HCT116 (cell line): ENCODE measurements around the gene ETS1. TPM values are rescaled to one million over a fixed set of nuclear protein-coding genes. Genes with fewer than 3 reads are reported as not detected.

Experiments
- ATAC-seq: fragments of 200-7000 bp; cut with Tn5 transposase; 2 replicates; pipeline ENCODE4 v1.9.1; 2020; ENCODE audit warnings: mild to moderate bottlenecking, moderate library complexity
- BruUV-seq: library from RNA; stranded (reverse); fragments of 400-500 nt; replicated peaks from 2 replicates; lab custom pipeline; 2021; lab: Mats Ljungman, UMichigan
- CTCF ChIA-PET: fragments of 300-600 bp; sonication (Branson Sonifier 250); formaldehyde crosslinking; loops from one replicate; lab custom pipeline; 2021; ENCODE audit warnings: antibody characterized with exemption; lab: Charles Lee
- POLR2A ChIA-PET: fragments of 300-600, 350-600 bp; sonication (Branson Sonifier 250); formaldehyde crosslinking; loops from one replicate; lab custom pipeline; 2021; ENCODE audit warnings: antibody characterized with exemption; lab: Charles Lee
- RAD21 ChIA-PET, 2 experiments: fragments of 300-600 bp; sonication (Branson Sonifier 250); formaldehyde crosslinking; loops; one replicate each; lab custom pipeline; 2023; ENCODE audit warnings: low total read pairs in 2 of 2; ENCODE audit not compliant: uncharacterized antibody in 2 of 2, unreplicated experiment in 2 of 2, low non-redundant PET in 1 of 2; lab: Charles Lee
- DNase-seq: peaks from one replicate; pipeline ENCODE4 v3.0.0-alpha.2; 2010; ENCODE audit warnings: low read depth, low spot score
- H2AFZ ChIP-seq: fragments of 200-600 bp; shearing (Covaris generic), sonication (generic); 2 replicates; pipeline ENCODE4 v1.6.1; 2017; ENCODE audit warnings: low read depth, mixed run types, mixed read lengths, antibody characterized with exemption, low read length; ENCODE audit not compliant: poor library complexity, severe bottlenecking
- H3K27ac ChIP-seq: 2 replicates; pipeline ENCODE4 v1.5.1; 2012; ENCODE audit warnings: low read depth, low read length
- H3K27me3 ChIP-seq: fragments of 200-600 bp; sonication (generic); 2 replicates; pipeline ENCODE4 v1.6.1; 2016; ENCODE audit warnings: mixed run types, low read length, mixed read lengths; ENCODE audit not compliant: insufficient read depth
- H3K36me3 ChIP-seq, 2 experiments: fragments of 200-500 bp in 1 of 2; fragments of 200-600 bp in 1 of 2; sonication (Bioruptor generic) in 1 of 2; sonication (generic) in 1 of 2; 2 replicates each; pipeline versions ENCODE4 v1.5.1 to v1.6.1; 2014 to 2016; ENCODE audit warnings: low read length in 2 of 2, inconsistent platforms in 1 of 2, mixed read lengths in 1 of 2, mixed run types in 1 of 2; ENCODE audit not compliant: insufficient read depth in 2 of 2, control insufficient read depth in 1 of 2
- H3K4me1 ChIP-seq, 2 experiments: fragments of 200-600 bp in 1 of 2; sonication (generic) in 1 of 2; 2 replicates each; pipeline versions ENCODE4 v1.5.1 to v1.6.1; 2012 to 2017; ENCODE audit warnings: low read length in 2 of 2, inconsistent platforms in 1 of 2, mild to moderate bottlenecking in 1 of 2, mixed read lengths in 1 of 2, mixed run types in 1 of 2, moderate library complexity in 1 of 2; ENCODE audit not compliant: insufficient read depth in 2 of 2, control insufficient read depth in 1 of 2
- H3K4me2 ChIP-seq: fragments of 200-600 bp; sonication (generic); 2 replicates; pipeline ENCODE4 v1.6.1; 2017; ENCODE audit warnings: mixed run types, low read length, mixed read lengths
- H3K4me3 ChIP-seq, 2 experiments: fragments of 200-600 bp in 1 of 2; sonication (generic) in 1 of 2; replicated peaks in 1 of 2; 2 replicates each; pipeline ENCODE4 v1.5.1; 2011 to 2016; ENCODE audit warnings: low read length in 2 of 2, control low read depth in 1 of 2, low read depth in 1 of 2, mild to moderate bottlenecking in 1 of 2, mixed read lengths in 1 of 2, mixed run types in 1 of 2
- H3K79me2 ChIP-seq: fragments of 200-600 bp; sonication (generic); 2 replicates; pipeline ENCODE4 v1.6.1; 2017; ENCODE audit warnings: mild to moderate bottlenecking, mixed run types, low read length, moderate library complexity, mixed read lengths; ENCODE audit not compliant: insufficient read depth
- H3K9ac ChIP-seq: fragments of 200-600 bp; sonication (generic); 2 replicates; pipeline ENCODE4 v1.6.1; 2016; ENCODE audit warnings: low read length, mixed read lengths
- H3K9me2 ChIP-seq: fragments of 200-600 bp; sonication (generic), shearing (Covaris generic); 2 replicates; pipeline ENCODE4 v1.6.1; 2017; ENCODE audit warnings: mixed run types, mild to moderate bottlenecking, moderate library complexity; ENCODE audit not compliant: insufficient read depth
- H3K9me3 ChIP-seq, 2 experiments: fragments of 200-500 bp in 1 of 2; fragments of 200-600 bp in 1 of 2; sonication (Bioruptor generic) in 1 of 2; sonication (generic) in 1 of 2; 2 replicates each; pipeline ENCODE4 v1.6.1; 2014 to 2017; ENCODE audit warnings: low read length in 2 of 2, mixed read lengths in 2 of 2, inconsistent platforms in 1 of 2, low read depth in 1 of 2, mild to moderate bottlenecking in 1 of 2, mixed run types in 1 of 2, moderate library complexity in 1 of 2; ENCODE audit not compliant: control insufficient read depth in 1 of 2, insufficient read depth in 1 of 2
- H4K20me1 ChIP-seq: fragments of 200-600 bp; sonication (generic), shearing (Covaris generic); 2 replicates; pipeline ENCODE4 v1.6.1; 2017; ENCODE audit warnings: mixed run types, mild to moderate bottlenecking, moderate library complexity; ENCODE audit not compliant: insufficient read depth
- CBX3 ChIP-seq: IDR thresholded peaks from 2 replicates; pipeline ENCODE4 v1.6.1; 2012; ENCODE audit warnings: low read depth
- CTCF ChIP-seq, 3 experiments: fragments of 200-600 bp in 1 of 3; sonication (generic) in 1 of 3; IDR thresholded peaks in 2 of 3; conservative IDR thresholded peaks in 1 of 3; 2 replicates each; pipeline ENCODE4 v1.5.1; 2012 to 2017; ENCODE audit warnings: low read depth in 2 of 3, low read length in 2 of 3, antibody characterized with exemption in 1 of 3, borderline replicate concordance in 1 of 3, control low read depth in 1 of 3, mild to moderate bottlenecking in 1 of 3, mixed read lengths in 1 of 3, mixed run types in 1 of 3, moderate library complexity in 1 of 3; ENCODE audit not compliant: insufficient read depth in 1 of 3
- EGR1 ChIP-seq: IDR thresholded peaks from 2 replicates; pipeline ENCODE4 v1.6.1; 2012; ENCODE audit warnings: low read depth
- EZH2 ChIP-seq: fragments of 200-600 bp; sonication (generic); IDR thresholded peaks from 2 replicates; pipeline ENCODE4 v1.6.1; 2017; ENCODE audit warnings: antibody characterized with exemption, mixed run types
- EZH2phosphoT487 ChIP-seq: fragments of 200-600 bp; IDR thresholded peaks from 2 replicates; pipeline ENCODE4 v1.6.1; 2018; ENCODE audit warnings: antibody characterized with exemption, borderline replicate concordance
- JUND ChIP-seq: IDR thresholded peaks from 2 replicates; pipeline ENCODE4 v1.6.1; 2012
- MAX ChIP-seq: IDR thresholded peaks from 2 replicates; pipeline ENCODE4 v1.6.1; 2012
- POLR2A ChIP-seq: IDR thresholded peaks from 2 replicates; pipeline ENCODE4 v1.7.0; 2011; ENCODE audit warnings: borderline replicate concordance; ENCODE audit not compliant: insufficient read depth, insufficient read length; ENCODE audit errors: extremely low read depth
- POLR2AphosphoS5 ChIP-seq: IDR thresholded peaks from 2 replicates; pipeline ENCODE4 v1.6.1; 2011; ENCODE audit warnings: mild to moderate bottlenecking, low read depth, low read length, moderate library complexity
- REST ChIP-seq: IDR thresholded peaks from 2 replicates; pipeline ENCODE4 v1.6.1; 2012; ENCODE audit warnings: low read depth
- SP1 ChIP-seq: IDR thresholded peaks from 2 replicates; pipeline ENCODE4 v1.6.1; 2012; ENCODE audit warnings: low read depth
- YY1 ChIP-seq: IDR thresholded peaks from 2 replicates; pipeline ENCODE4 v1.6.1; 2011; ENCODE audit warnings: low read length, low read depth, moderate library complexity, mild to moderate bottlenecking; ENCODE audit not compliant: insufficient replicate concordance; ENCODE audit errors: extremely low read depth
- ZNF274 ChIP-seq: fragments of 200-500 bp; sonication (Bioruptor generic); IDR thresholded peaks from 2 replicates; pipeline ENCODE4 v1.6.1; 2014; ENCODE audit warnings: mild to moderate bottlenecking, low read depth, low read length, inconsistent platforms
- intact Hi-C: fragments of 100-400 bp; cut with micrococcal nuclease; formaldehyde crosslinking; loops from 2 replicates; pipeline ENCODE4 v1.10.0; 2022
- total RNA-seq: library from RNA; stranded (reverse); gene quantifications from one replicate; pipeline ENCODE4 v1.2.1, GENCODE V29; 2021; ENCODE audit not compliant: unreplicated experiment

Gene ETS1
- total RNA-seq, 1 experiment from 2014 or later = 9.2 TPM

GRCh38 chr11:128476049-128476448 lies 111.3 kb downstream of the ETS1 start:
- BruUV-seq = no TSS peak
- Histone ChIP-seq H3K9ac (no peak overlapping the region), H3K4me1 (peaks cover 0 to 17% of the 10 kb centered on the region in 2 experiments; a peak in 2 of 4 replicates), H3K27ac (no peak overlapping the region), H4K20me1 (no peaks in the 10 kb centered on the region), H2AFZ (no peak overlapping the region), H3K27me3 (no peaks in the 10 kb centered on the region), H3K4me3 (no peak overlapping the region), H3K9me3 (no peaks in the 10 kb centered on the region), H3K79me2 (no peaks in the 10 kb centered on the region)
- ATAC-seq = no peak
- RAD21 ChIA-PET = no interaction called here
- POLR2A ChIA-PET = no interaction called here
- no peak for TF ChIP-seq JUND
- TF ChIP-seq ZNF274 = no peak
- TF ChIP-seq EGR1 = no peak
- TF ChIP-seq, all 23 proteins: peak for 0
- CTCF ChIA-PET = no interaction called here
- H3K36me3 ChIP-seq = no peaks in the 10 kb centered on the region
- H3K9me2 ChIP-seq = no peaks in the 10 kb centered on the region
- no peak overlapping the region for H3K4me2 ChIP-seq
- intact Hi-C loops = no loop called here
- DNase-seq = no peak

- no peaks in the 10 kb centered on the region for H4K20me1 ChIP-seq
- intact Hi-C loops = no loop called here
- no TSS peak for BruUV-seq
- DNase-seq (no peak), ATAC-seq (no peak)
- H3K9me2 ChIP-seq = no peaks in the 10 kb centered on the region
- no peak overlapping the region for H3K9ac ChIP-seq
- no peaks in the 10 kb centered on the region for H3K9me3 ChIP-seq
- POLR2A ChIA-PET = no interaction called here
- no peak overlapping the region for H3K4me3 ChIP-seq
- CTCF ChIA-PET = no interaction called here
- H2AFZ ChIP-seq = no peak overlapping the region
- no peaks in the 10 kb centered on the region for H3K36me3 ChIP-seq
- RAD21 ChIA-PET = no interaction called here
- H3K4me1 ChIP-seq = peaks cover 0 to 18% of the 10 kb centered on the region in 2 experiments; a peak in 2 of 4 replicates
- H3K27ac ChIP-seq = no peak overlapping the region
- no peak overlapping the region for H3K4me2 ChIP-seq
- H3K27me3 ChIP-seq = no peaks in the 10 kb centered on the region
- no peaks in the 10 kb centered on the region for H3K79me2 ChIP-seq
- no peak for TF ChIP-seq CBX3
- TF ChIP-seq REST = no peak
- TF ChIP-seq ZNF274 = no peak
- no peak for TF ChIP-seq POLR2A
- no peak for TF ChIP-seq YY1
- no peak for TF ChIP-seq JUND
- TF ChIP-seq CTCF (IDR thresholded peaks at IDR 0.05 in 2 of 3, conservative IDR thresholded peaks at IDR 0.05 in 1 of 3; ENCODE audit: borderline replicate concordance in 1 of 3, insufficient read depth in 1 of 3, low read depth in 2 of 3, low read length in 2 of 3) = no peak
- TF ChIP-seq POLR2AphosphoS5 = no peak
- TF ChIP-seq MAX = no peak
- no peak for TF ChIP-seq SP1
- TF ChIP-seq EZH2 = no peak
- TF ChIP-seq EZH2phosphoT487 = no peak
These were observed 113.1 kb downstream of the ETS1 start for GRCh38 chr11:128474036-128474874.
